SK-N-MC (cell line): Measurements from ENCODE around the gene DNAH14.

Experiments
- DNase-seq: peaks from one replicate; pipeline ENCODE4 v3.0.0-alpha.2; 2011; ENCODE audit warnings: low read depth, low spot score
- H3K27ac ChIP-seq: fragments of 200-600 bp; sonication (generic); 2 replicates; pipeline ENCODE4 v1.5.1; 2016; ENCODE audit warnings: mixed run types
- H3K36me3 ChIP-seq: fragments of 200-600 bp; sonication (generic); 2 replicates; pipeline ENCODE4 v1.6.1; 2017; ENCODE audit warnings: antibody characterized with exemption, low read length, mixed read lengths; ENCODE audit not compliant: insufficient read depth
- H3K4me3 ChIP-seq: fragments of 200-600 bp; sonication (generic); 2 replicates; pipeline ENCODE4 v1.5.1; 2016
- H3K9ac ChIP-seq: fragments of 200-600 bp; sonication (generic); 2 replicates; pipeline ENCODE4 v1.8.0; 2017; ENCODE audit warnings: mixed run types, mixed read lengths; ENCODE audit not compliant: insufficient read length
- H3K9me3 ChIP-seq: fragments of 200-600 bp; sonication (generic); 2 replicates; pipeline ENCODE4 v1.6.1; 2017; ENCODE audit warnings: low read depth, mild to moderate bottlenecking, antibody characterized with exemption, low read length, moderate library complexity, mixed read lengths
- EZH2 ChIP-seq: fragments of 200-600 bp; sonication (generic); IDR thresholded peaks from one replicate; pipeline ENCODE4 v1.6.1; 2017; ENCODE audit warnings: antibody characterized with exemption
- FOXP2 ChIP-seq: optimal IDR thresholded peaks from 2 replicates; pipeline ENCODE3; 2011; ENCODE audit warnings: mild to moderate bottlenecking, moderate library complexity; ENCODE audit not compliant: insufficient read depth; ENCODE audit errors: extremely low read length, control extremely low read depth
- POLR2AphosphoS5 ChIP-seq: IDR thresholded peaks from 2 replicates; pipeline ENCODE4 v1.6.1; 2012; ENCODE audit warnings: mild to moderate bottlenecking, low read depth, low read length, borderline replicate concordance

DNAH14 gene

DNA sequence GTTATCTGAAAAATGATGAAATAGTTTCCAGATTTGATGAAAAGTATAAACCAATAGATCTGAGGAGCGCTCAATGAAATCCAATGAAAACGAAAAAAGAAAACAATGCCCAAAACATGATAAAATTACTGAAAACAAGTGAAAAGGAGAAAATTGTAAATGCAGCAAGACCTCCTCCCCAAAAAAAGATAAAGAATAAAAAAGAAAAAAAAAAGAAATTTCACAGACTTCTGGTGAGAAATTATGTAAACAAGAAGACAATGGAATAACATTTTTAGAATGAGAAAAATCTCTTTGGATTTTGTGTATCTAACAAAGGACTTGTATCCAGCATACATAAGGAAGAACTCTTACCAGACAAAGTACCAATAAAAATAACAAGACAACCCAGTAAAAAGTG lies 134.2 kb downstream of the DNAH14 start:
- H3K9me3 ChIP-seq, result no peaks in the 10 kb centered on the region
- no peak for TF ChIP-seq EZH2
- no peak for TF ChIP-seq POLR2AphosphoS5
- TF ChIP-seq FOXP2, result no peak
- H3K4me3 ChIP-seq, result no peak overlapping the region
- no peak overlapping the region for H3K27ac ChIP-seq
- no peak for DNase-seq
- H3K9ac ChIP-seq, result no peak overlapping the region
- H3K36me3 ChIP-seq, result no peaks in the 10 kb centered on the region

DNA sequence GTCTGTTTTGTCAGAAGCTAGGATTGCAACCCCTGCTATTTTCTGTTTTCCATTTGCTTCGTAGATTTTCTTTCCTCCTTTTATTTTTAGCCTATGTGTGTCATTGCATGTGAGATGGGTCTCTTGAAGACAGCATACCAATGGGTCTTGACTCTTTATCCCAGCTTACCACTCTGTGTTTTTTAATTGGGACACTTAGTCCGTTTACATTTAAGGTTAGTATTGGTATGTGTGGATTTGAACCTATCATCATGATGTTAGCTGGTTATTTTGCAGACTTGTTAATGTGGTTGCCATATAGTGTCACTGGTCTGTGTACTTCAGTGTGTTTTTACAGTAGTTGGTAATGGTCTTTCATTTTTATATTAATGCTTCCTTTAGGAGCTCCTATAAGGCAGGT lies 141.5 kb downstream of the DNAH14 start:
- Histone ChIP-seq H3K36me3 (no peaks in the 10 kb centered on the region), H3K9me3 (no peaks in the 10 kb centered on the region), H3K9ac (no peak overlapping the region), H3K4me3 (no peak overlapping the region), H3K27ac (no peak overlapping the region)
- no peak for DNase-seq
- TF ChIP-seq POLR2AphosphoS5 (no peak), EZH2 (no peak), FOXP2 (no peak)

DNA sequence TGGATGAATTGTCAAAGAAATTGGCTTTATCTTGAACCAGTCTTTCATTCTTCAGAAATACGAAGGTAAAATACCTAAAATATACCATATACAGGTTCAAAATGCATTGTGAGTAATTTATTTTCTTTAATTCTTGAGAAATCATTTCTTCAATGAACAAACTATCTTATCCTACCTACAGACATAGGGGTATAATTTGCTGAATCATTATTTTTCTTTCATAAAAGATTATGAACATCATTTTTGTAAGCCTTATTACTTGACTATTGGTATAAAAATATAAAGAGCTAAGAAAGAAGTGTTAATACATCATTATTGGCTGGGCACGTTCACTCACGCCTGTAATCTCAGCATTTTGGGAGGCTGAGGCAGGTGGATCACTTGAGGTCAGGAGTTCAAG lies 167.7 kb downstream of the DNAH14 start:
- Histone ChIP-seq H3K9ac (no peak overlapping the region), H3K4me3 (no peak overlapping the region), H3K9me3 (no peaks in the 10 kb centered on the region), H3K36me3 (no peaks in the 10 kb centered on the region), H3K27ac (no peak overlapping the region)
- DNase-seq, result no peak
- no peak for TF ChIP-seq EZH2
- no peak for TF ChIP-seq POLR2AphosphoS5
- no peak for TF ChIP-seq FOXP2

DNA sequence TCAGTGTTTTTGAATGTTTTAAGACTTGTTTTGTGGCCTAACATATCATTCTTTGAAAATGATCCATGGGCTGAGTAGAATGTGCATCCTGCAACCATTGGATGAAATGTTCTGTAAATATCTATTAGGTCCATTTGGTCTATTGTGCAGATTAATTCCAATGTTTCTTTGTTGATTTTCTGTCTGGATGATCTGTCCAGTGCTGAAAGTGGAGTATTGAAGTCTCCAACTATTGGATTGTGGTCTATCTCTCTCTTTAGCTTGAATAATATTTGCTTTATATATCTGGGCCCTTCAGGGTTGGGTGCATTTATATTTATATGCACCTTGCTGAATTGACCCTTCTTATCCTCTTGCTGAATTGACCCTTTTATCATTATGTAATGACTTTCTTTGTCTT lies 181.5 kb downstream of the DNAH14 start:
- H3K27ac ChIP-seq, result no peak overlapping the region
- H3K9me3 ChIP-seq, result no peaks in the 10 kb centered on the region
- no peak for TF ChIP-seq EZH2
- no peak for DNase-seq
- H3K9ac ChIP-seq, result no peak overlapping the region
- no peaks in the 10 kb centered on the region for H3K36me3 ChIP-seq
- H3K4me3 ChIP-seq, result no peak overlapping the region

DNA sequence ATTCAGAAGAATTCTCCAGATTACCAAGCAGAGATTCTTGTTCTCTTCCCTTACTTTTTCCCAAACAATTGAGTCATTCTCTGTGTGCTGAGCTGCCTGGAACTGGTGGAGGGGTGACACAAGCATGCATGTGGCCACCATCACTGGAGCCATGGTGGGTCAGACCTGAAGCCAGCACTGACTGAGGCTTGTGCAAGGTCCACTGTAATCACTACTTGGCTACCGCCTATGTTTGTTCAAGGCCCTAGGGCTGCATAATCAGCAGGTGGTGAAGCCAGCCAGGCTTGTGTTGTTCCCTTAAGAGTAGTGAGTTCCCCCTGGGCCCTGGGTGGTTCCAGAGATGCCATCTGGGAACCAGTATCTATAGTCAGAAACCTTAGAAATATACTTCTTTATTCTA lies 183.8 kb downstream of the DNAH14 start:
- H3K9ac ChIP-seq, result no peak overlapping the region
- DNase-seq, result no peak
- H3K4me3 ChIP-seq, result no peak overlapping the region
- no peaks in the 10 kb centered on the region for H3K36me3 ChIP-seq
- H3K9me3 ChIP-seq, result no peaks in the 10 kb centered on the region
- TF ChIP-seq POLR2AphosphoS5 (no peak), EZH2 (no peak), FOXP2 (no peak)
- H3K27ac ChIP-seq, result no peak overlapping the region

DNA sequence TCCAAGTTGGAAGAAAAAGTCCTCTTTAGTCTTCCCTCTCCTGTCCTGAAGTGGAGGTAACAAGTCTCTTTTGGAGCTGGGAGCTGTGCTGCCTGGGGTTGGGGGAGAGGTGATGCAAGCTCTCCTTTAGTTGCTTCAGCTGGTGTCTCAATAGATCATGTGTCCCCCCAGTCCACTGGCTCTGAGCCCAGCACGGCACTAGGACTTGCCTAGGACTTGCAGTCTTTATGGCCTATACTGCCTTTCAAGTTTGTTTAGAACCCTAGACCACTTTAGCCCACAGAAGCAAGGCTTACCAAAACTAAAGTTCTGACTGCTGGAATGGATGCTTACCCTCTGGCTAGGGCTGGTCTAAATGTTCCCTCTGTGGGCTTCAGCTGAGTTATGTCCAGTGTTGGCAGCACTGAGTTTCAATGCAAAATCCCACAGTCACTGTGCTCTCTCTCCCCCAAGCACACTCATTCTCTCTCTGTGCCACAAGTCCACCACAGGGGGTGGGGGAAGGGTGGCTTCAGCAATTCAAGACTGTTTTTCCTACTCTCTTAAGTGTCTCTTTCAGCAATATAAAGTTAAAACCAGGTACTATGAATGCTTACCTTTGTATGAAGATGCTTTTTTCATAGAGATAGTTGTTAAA lies 185.0 kb downstream of the DNAH14 start:
- TF ChIP-seq FOXP2 (no peak), EZH2 (no peak), POLR2AphosphoS5 (no peak)
- Histone ChIP-seq H3K36me3 (no peaks in the 10 kb centered on the region), H3K4me3 (no peak overlapping the region), H3K9me3 (no peaks in the 10 kb centered on the region), H3K27ac (no peak overlapping the region), H3K9ac (no peak overlapping the region)
- DNase-seq, result no peak

DNA sequence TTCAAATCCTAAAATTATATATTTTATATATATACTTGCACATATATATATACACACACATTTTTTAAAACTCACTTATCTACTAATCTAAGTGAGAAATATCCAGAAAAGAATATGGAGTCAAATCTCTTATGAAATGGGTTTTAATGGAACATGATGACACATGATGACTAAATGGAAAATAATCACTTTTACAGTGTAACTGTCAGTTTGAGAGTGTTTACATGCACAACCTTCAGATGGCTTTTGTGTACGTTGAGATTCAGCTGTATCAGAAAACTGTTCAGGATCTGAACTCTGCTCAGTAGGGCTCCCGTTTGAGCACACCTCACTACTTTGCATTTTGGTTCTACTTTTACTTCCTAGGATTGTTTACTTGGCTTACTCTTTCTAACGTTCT lies 189.8 kb downstream of the DNAH14 start:
- no peak overlapping the region for H3K27ac ChIP-seq
- TF ChIP-seq FOXP2 (no peak), EZH2 (no peak), POLR2AphosphoS5 (no peak)
- H3K36me3 ChIP-seq, result no peaks in the 10 kb centered on the region
- H3K9me3 ChIP-seq, result no peaks in the 10 kb centered on the region
- H3K4me3 ChIP-seq, result no peak overlapping the region
- no peak overlapping the region for H3K9ac ChIP-seq
- DNase-seq, result no peak

DNA sequence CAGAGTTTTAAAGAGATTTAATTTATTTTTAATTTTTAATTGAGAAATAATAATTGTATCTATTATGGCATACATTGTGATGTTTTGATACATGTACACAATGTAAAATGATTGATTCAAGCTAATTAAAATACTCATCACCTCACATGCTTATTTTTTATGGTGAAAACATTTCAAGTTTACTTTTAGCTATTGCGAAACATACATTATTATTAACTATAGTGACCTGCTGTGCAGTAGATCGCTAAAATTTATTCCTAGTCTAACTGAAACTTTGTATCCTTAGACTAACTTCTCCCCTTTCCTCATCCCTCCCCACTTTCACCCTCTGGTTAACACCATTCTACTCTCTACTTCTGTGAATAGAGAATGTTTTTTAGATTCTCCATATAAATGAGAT lies 191.6 kb downstream of the DNAH14 start:
- no peak for DNase-seq
- Histone ChIP-seq H3K36me3 (no peaks in the 10 kb centered on the region), H3K9me3 (no peaks in the 10 kb centered on the region), H3K27ac (no peak overlapping the region), H3K9ac (no peak overlapping the region), H3K4me3 (no peak overlapping the region)
- TF ChIP-seq EZH2 (no peak), FOXP2 (no peak), POLR2AphosphoS5 (no peak)

DNA sequence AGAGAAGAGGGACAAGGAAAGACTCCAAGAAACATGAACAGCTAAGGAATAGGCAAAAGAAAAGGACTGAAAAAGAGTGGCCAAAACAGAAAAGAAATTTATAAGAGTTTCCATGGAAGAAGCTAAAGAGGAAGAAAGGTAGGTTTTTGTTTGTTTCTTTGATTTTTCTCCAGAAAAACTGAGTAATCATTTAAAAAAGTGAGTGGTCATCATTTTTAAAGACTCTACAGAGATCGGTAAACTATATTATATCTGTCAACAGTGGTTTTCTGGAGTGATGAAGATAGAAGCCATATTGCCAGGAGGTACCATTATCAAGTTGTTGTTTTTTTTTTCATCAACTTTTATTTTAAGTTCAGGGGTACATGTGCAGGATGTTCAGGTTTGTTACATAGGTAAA lies 202.4 kb downstream of the DNAH14 start:
- TF ChIP-seq POLR2AphosphoS5 (no peak), FOXP2 (no peak), EZH2 (no peak)
- H3K27ac ChIP-seq, result no peak overlapping the region

More for the DNA sequence above, 202.4 kb downstream of the DNAH14 start:
- no peak overlapping the region for H3K9ac ChIP-seq
- H3K9me3 ChIP-seq, result no peaks in the 10 kb centered on the region
- H3K4me3 ChIP-seq, result no peak overlapping the region
- H3K36me3 ChIP-seq, result no peaks in the 10 kb centered on the region
- DNase-seq, result no peak
